OCI-LY1 (cell line): ENCODE measurements around the gene NCF2.

Source experiments
- H2AFZ ChIP-seq: fragments of 200-600 bp; sonication (generic), shearing (Covaris generic); 2 replicates; pipeline ENCODE4 v1.6.0; 2014; ENCODE audit warnings: antibody characterized with exemption, mild to moderate bottlenecking, low read length
- H3F3A ChIP-seq: fragments of 200-600 bp; sonication (generic), shearing (Covaris generic); 2 replicates; pipeline ENCODE4 v1.6.0; 2014; ENCODE audit warnings: mild to moderate bottlenecking, antibody characterized with exemption, low read length, moderate library complexity; ENCODE audit not compliant: insufficient read depth
- H3K27ac ChIP-seq: fragments of 200-600 bp; sonication (generic); 2 replicates; pipeline ENCODE4 v1.5.1; 2014; ENCODE audit warnings: low read length, mixed run types, mild to moderate bottlenecking, low read depth; ENCODE audit not compliant: poor library complexity, severe bottlenecking
- H3K27me3 ChIP-seq: fragments of 200-600 bp; sonication (generic); 2 replicates; pipeline ENCODE4 v1.6.0; 2014; ENCODE audit warnings: antibody characterized with exemption, mild to moderate bottlenecking, low read length, moderate library complexity; ENCODE audit not compliant: insufficient read depth
- H3K36me3 ChIP-seq: fragments of 200-600 bp; sonication (generic); 2 replicates; pipeline ENCODE4 v1.6.1; 2014; ENCODE audit warnings: mild to moderate bottlenecking, antibody characterized with exemption, low read length, moderate library complexity, mixed read lengths; ENCODE audit not compliant: insufficient read depth
- H3K4me1 ChIP-seq: fragments of 200-600 bp; sonication (generic); 2 replicates; pipeline ENCODE4 v1.5.1; 2014; ENCODE audit warnings: mild to moderate bottlenecking, low read length, moderate library complexity; ENCODE audit not compliant: insufficient read depth, severe bottlenecking
- H3K4me2 ChIP-seq: fragments of 200-600 bp; sonication (generic), shearing (Covaris generic); 2 replicates; pipeline ENCODE4 v1.6.1; 2014; ENCODE audit warnings: low read length
- H3K4me3 ChIP-seq: fragments of 200-600 bp; sonication (generic); 2 replicates; pipeline ENCODE4 v1.5.1; 2014; ENCODE audit warnings: low read length, low read depth, mild to moderate bottlenecking, mixed read lengths; ENCODE audit not compliant: poor library complexity, severe bottlenecking
- H3K79me2 ChIP-seq: fragments of 200-600 bp; shearing (Covaris generic); 2 replicates; pipeline ENCODE4 v1.6.1; 2016; ENCODE audit warnings: mixed run types, low read length, mixed read lengths; ENCODE audit not compliant: insufficient read depth
- H3K9ac ChIP-seq: fragments of 200-600 bp; sonication (generic), shearing (Covaris generic); 2 replicates; pipeline ENCODE4 v1.6.1; 2014; ENCODE audit warnings: mild to moderate bottlenecking, low read length, mixed read lengths
- H3K9me2 ChIP-seq: fragments of 200-600 bp; sonication (generic), shearing (Covaris generic); 2 replicates; pipeline ENCODE4 v1.6.1; 2014; ENCODE audit warnings: low read depth, mild to moderate bottlenecking, low read length, mixed read lengths
- H3K9me3 ChIP-seq: fragments of 200-600 bp; shearing (Covaris generic); 2 replicates; pipeline ENCODE4 v1.6.1; 2014; ENCODE audit warnings: low read length, mixed read lengths
- H4K20me1 ChIP-seq: fragments of 200-600 bp; sonication (generic), shearing (Covaris generic); 2 replicates; pipeline ENCODE4 v1.6.0; 2016; ENCODE audit warnings: mild to moderate bottlenecking, low read length; ENCODE audit not compliant: insufficient read depth
- EZH2 ChIP-seq: fragments of 200-600 bp; sonication (generic), shearing (Covaris generic); IDR thresholded peaks from 2 replicates; pipeline ENCODE4 v1.8.0; 2017; ENCODE audit warnings: borderline replicate concordance, mixed run types, mild to moderate bottlenecking, antibody characterized with exemption, low read length, moderate library complexity, mixed read lengths
- TF ChIP-seq, protein P1 (sequence below): fragments of 200-600 bp; sonication (generic), shearing (Covaris generic); IDR thresholded peaks from 2 replicates; pipeline ENCODE4 v1.5.1; 2017; ENCODE audit warnings: mild to moderate bottlenecking, antibody characterized with exemption, low read length, moderate library complexity, mixed read lengths

NCF2 gene

DNA sequence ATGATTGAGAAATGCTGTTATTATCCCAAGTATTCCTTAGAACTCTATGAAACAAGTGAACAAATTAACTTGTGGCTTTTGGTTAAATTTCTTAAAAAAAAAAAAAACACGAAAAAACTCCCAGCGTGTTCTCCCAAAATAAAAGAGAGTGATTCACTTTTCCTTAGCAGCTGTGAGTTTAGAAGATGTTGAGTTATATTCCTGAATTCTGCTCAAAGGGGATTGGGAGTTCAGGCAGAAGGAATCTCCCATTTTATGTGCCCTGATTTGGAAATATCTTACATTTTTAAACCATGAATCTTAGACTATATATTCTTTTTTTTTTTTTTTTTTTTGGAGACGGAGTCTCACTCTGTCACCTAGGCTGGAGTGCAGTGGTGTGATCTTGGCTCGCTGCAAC, 83.7 kb downstream of the NCF2 start:
- Histone ChIP-seq H4K20me1 (no peaks in the 10 kb centered on the region), H3K9ac (no peak overlapping the region), H2AFZ (no peak overlapping the region), H3K9me2 (no peaks in the 10 kb centered on the region), H3K4me2 (no peak overlapping the region), H3F3A (no peaks in the 10 kb centered on the region), H3K4me3 (no peak overlapping the region), H3K27ac (no peak overlapping the region), H3K79me2 (peaks cover 66% of the 10 kb centered on the region), H3K4me1 (no peaks in the 10 kb centered on the region), H3K36me3 (peaks cover 4% of the 10 kb centered on the region; the same call in 1 of the 2 replicates), H3K9me3 (no peaks in the 10 kb centered on the region), H3K27me3 (no peaks in the 10 kb centered on the region)
- no peak for TF ChIP-seq EZH2
- TF ChIP-seq, protein P1, sequence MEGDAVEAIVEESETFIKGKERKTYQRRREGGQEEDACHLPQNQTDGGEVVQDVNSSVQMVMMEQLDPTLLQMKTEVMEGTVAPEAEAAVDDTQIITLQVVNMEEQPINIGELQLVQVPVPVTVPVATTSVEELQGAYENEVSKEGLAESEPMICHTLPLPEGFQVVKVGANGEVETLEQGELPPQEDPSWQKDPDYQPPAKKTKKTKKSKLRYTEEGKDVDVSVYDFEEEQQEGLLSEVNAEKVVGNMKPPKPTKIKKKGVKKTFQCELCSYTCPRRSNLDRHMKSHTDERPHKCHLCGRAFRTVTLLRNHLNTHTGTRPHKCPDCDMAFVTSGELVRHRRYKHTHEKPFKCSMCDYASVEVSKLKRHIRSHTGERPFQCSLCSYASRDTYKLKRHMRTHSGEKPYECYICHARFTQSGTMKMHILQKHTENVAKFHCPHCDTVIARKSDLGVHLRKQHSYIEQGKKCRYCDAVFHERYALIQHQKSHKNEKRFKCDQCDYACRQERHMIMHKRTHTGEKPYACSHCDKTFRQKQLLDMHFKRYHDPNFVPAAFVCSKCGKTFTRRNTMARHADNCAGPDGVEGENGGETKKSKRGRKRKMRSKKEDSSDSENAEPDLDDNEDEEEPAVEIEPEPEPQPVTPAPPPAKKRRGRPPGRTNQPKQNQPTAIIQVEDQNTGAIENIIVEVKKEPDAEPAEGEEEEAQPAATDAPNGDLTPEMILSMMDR = no peak
